K562 (cell line): ENCODE measurements around the gene ADAM30.

Experiments
- ERF ChIP-seq: fragments of 450-650 bp; formaldehyde crosslinking; IDR thresholded peaks from 2 replicates; pipeline ENCODE4 v1.4.0; 2020; ENCODE audit warnings: mild to moderate bottlenecking, mixed read lengths
- EZH2 ChIP-seq: IDR thresholded peaks from 2 replicates; pipeline ENCODE4 v1.6.1; 2012; ENCODE audit warnings: low read depth, mild to moderate bottlenecking, inconsistent platforms, low read length, borderline replicate concordance

DNA sequence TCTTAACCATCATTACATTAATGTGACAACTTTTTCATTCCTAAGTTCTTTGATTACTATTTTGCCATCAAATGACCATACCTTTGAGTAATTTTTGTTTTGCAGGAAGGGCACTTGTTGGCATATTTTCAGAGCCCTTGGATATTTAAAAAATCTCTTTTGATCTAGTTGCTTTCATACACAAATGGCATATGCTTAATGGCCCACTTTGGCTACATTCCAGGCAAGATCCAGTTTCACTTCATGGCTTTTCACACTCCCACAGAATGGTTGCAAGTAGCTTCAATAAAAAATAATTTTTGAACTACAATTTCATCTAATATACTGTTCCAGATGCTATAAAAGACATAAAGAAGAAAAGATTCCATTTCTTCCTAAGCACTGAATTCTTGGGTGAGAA lies 18.1 kb downstream of the ADAM30 start:
- TF ChIP-seq ERF (CRISPR knock-in tag) (no peak), EZH2 (no peak)
